ENCODE measurements around the gene ZSWIM3. TPM values are rescaled to one million over a fixed set of nuclear protein-coding genes. Genes with fewer than 3 reads are reported as not detected.

Gene ZSWIM3
- total and polyA plus RNA-seq, 2 of the 13 experiments (the other 11 are each of a cell fraction or from before 2014, with no cell fraction given): 5.2 to 5.8 TPM

DNA sequence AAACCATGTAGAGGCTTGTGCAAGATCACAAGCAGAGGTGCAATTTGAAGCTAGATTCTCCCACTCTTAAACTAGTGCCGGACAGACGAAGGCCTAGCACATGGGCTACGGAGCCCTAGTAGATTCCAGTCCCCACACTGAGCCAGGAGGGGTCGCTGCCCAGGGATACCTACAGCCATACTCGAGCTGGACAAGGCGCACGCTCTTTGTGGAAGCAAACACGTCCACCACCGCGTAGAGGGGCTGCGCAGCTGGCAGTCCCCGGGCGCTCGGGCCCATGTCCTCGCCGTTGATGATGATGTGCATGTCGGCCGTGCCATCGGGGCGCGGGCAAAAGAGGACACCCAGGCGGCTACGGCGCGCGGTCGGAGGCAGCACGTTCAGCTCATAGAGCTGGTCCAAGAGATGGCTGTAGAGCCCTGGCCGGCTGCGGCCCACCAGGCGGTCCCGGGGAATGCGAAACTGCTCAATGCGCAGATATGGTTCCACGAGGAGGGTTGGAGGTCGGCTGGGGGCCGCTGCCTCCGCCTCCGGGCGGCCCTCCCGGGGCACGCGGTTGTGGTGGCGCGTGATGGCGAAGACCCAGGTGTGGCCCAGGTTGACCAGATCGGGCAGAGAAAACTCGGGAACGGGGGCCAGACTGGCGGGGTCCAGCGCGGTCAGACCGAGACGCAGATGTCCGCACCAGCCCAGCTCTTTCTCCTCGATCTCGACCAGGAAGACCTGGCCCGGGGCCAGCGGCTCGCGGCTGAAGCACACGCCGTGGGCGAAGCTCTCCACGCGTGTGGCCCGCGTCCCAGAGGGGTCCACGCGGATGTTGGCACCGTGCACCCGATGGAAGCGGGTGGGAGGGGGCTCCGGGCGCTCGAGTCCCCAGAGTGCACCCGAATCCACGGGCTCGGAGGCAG is 32.9 kb downstream of the ZSWIM3 start (continued):
- TF ChIP-seq ZNF24 (IDR thresholded peaks at IDR 0.05) (0 out of 2 replicates have a peak, but pooled peaks have one; percentile 65), SOX6 (IDR thresholded peaks at IDR 0.05) (no peak), SOX6 (CRISPR knock-in tag; IDR thresholded peaks at IDR 0.05) (no peak; the same call in 1 of the 2 replicates), ZNF670 (CRISPR knock-in tag; IDR thresholded peaks at IDR 0.05; ENCODE audit: borderline replicate concordance) (no peak), ATF4 (CRISPR knock-in tag; IDR thresholded peaks at IDR 0.05) (no peak), GTF3A (CRISPR knock-in tag; conservative IDR thresholded peaks at IDR 0.05) (no peak), ZNF12 (CRISPR knock-in tag; IDR thresholded peaks at IDR 0.05) (no peak), SMARCC2 (IDR thresholded peaks at IDR 0.05) (no peak), ASH2L (IDR thresholded peaks at IDR 0.05; ENCODE audit: insufficient read length, low read depth, low read length) (no peak), RARA (CRISPR knock-in tag; IDR thresholded peaks at IDR 0.05) (peak; percentile 67), ZNF124 (CRISPR knock-in tag; IDR thresholded peaks at IDR 0.05) (peak; percentile 42; the same call in 1 of the 2 replicates), RBM39 (IDR thresholded peaks at IDR 0.05; ENCODE audit: low read depth, low read length, poor library complexity, severe bottlenecking) (peak; percentile 15), FOXO1 (CRISPR knock-in tag; IDR thresholded peaks at IDR 0.05) (peak; percentile 68), SRSF4 (IDR thresholded peaks at IDR 0.05; ENCODE audit: low read depth, low read length, poor library complexity, severe bottlenecking) (no peak), HNRNPK (IDR thresholded peaks at IDR 0.05; ENCODE audit: low read depth, low read length, poor library complexity, severe bottlenecking) (no peak), NFYB (CRISPR knock-in tag; IDR thresholded peaks at IDR 0.05) (peak; percentile 42; the same call in 1 of the 2 replicates), ZFX (CRISPR knock-in tag; IDR thresholded peaks at IDR 0.05; ENCODE audit: low read depth) (peak; percentile 92), MYNN (CRISPR knock-in tag; IDR thresholded peaks at IDR 0.05; ENCODE audit: low read depth) (no peak; the same call in 1 of the 2 replicates), E2F2 (CRISPR knock-in tag; IDR thresholded peaks at IDR 0.05; ENCODE audit: borderline replicate concordance) (no peak), ZXDC (CRISPR knock-in tag; IDR thresholded peaks at IDR 0.05) (no peak), ZMYM4 (CRISPR knock-in tag; IDR thresholded peaks at IDR 0.05) (peak; percentile 73), ZNF777 (CRISPR knock-in tag; IDR thresholded peaks at IDR 0.05) (peak; percentile 76), ZNF839 (CRISPR knock-in tag; IDR thresholded peaks at IDR 0.05; ENCODE audit: borderline replicate concordance) (peak; percentile 22; the same call in 1 of the 2 replicates)
- TF ChIP-seq, protein P1, sequence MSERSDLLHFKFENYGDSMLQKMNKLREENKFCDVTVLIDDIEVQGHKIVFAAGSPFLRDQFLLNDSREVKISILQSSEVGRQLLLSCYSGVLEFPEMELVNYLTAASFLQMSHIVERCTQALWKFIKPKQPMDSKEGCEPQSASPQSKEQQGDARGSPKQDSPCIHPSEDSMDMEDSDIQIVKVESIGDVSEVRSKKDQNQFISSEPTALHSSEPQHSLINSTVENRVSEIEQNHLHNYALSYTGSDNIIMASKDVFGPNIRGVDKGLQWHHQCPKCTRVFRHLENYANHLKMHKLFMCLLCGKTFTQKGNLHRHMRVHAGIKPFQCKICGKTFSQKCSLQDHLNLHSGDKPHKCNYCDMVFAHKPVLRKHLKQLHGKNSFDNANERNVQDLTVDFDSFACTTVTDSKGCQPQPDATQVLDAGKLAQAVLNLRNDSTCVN (CRISPR knock-in tag; IDR thresholded peaks at IDR 0.05; ENCODE audit: borderline replicate concordance): peak; percentile 88; the same call in 1 of the 2 replicates

Data from HepG2 (cell line).